GM21576 (cell line): Measurements from ENCODE around the gene PIPOX.
"Not testable (repeated sequence)": the region's sequence is repeated elsewhere in the genome, so short reads cannot be mapped to it uniquely, and the experiment has no call there.

ENCODE experiments used
- ATAC-seq: cut with Tn5 transposase; IDR thresholded peaks from one replicate; pipeline ENCODE4 v1.9.1; 2021; ENCODE audit warnings: mild to moderate bottlenecking, moderate library complexity; ENCODE audit not compliant: unreplicated experiment

Gene PIPOX

GRCh38 chr17:29074488-29074887 lies 31.5 kb downstream of the PIPOX start:
- ATAC-seq = no peak

- no peak for ATAC-seq
Observed at GRCh38 chr17:29076087-29076486, 33.1 kb downstream of the PIPOX start.

- ATAC-seq = no peak
Observed at GRCh38 chr17:29076722-29077121, 33.8 kb downstream of the PIPOX start.

- no peak for ATAC-seq
Observed at GRCh38 chr17:29077320-29077719, 34.4 kb downstream of the PIPOX start.

- no peak for ATAC-seq
Observed at GRCh38 chr17:29078183-29079045, 35.5 kb downstream of the PIPOX start.

GRCh38 chr17:29079433-29079832 lies 36.5 kb downstream of the PIPOX start:
- no peak for ATAC-seq

- no peak for ATAC-seq
Observed at GRCh38 chr17:29079887-29080286, 36.9 kb downstream of the PIPOX start.

- ATAC-seq = no peak
Observed at GRCh38 chr17:29080323-29080722, 37.4 kb downstream of the PIPOX start.

GRCh38 chr17:29080965-29081364 lies 38.0 kb downstream of the PIPOX start:
- ATAC-seq = no peak

GRCh38 chr17:29084541-29085146 lies 41.7 kb downstream of the PIPOX start:
- ATAC-seq = no peak

- no peak for ATAC-seq
Observed at GRCh38 chr17:29085223-29085622, 42.3 kb downstream of the PIPOX start.

- ATAC-seq = no peak
Observed at GRCh38 chr17:29086628-29087332, 43.8 kb downstream of the PIPOX start.

GRCh38 chr17:29088782-29089181 lies 45.8 kb downstream of the PIPOX start:
- not testable (repeated sequence) for ATAC-seq

- ATAC-seq = no peak
Observed at GRCh38 chr17:29089601-29090044, 46.7 kb downstream of the PIPOX start.

- no peak for ATAC-seq
Observed at GRCh38 chr17:29090108-29090507, 47.2 kb downstream of the PIPOX start.

GRCh38 chr17:29090750-29091605 lies 48.0 kb downstream of the PIPOX start:
- no peak for ATAC-seq

GRCh38 chr17:29091606-29092289 lies 48.8 kb downstream of the PIPOX start:
- no peak for ATAC-seq

GRCh38 chr17:29093090-29093871 lies 50.3 kb downstream of the PIPOX start:
- no peak for ATAC-seq

- ATAC-seq = no peak
Observed at GRCh38 chr17:29094101-29094708, 51.3 kb downstream of the PIPOX start.
